Heart left ventricle (tissue), 16 donors: ENCODE measurements around the gene ANXA5. TPM values are rescaled to one million over a fixed set of nuclear protein-coding genes. Genes with fewer than 3 reads are reported as not detected.

Experiments used
- ATAC-seq, 4 donors: fragments of 200-7000 bp; cut with Tn5 transposase; one replicate each; pipeline ENCODE4 v1.9.1; 2020 to 2022; ENCODE audit warnings: moderate library complexity in 4 of 4, mild to moderate bottlenecking in 3 of 4, moderate number of reproducible peaks in 1 of 4
- DNase-seq, 5 donors: peaks; one replicate each; pipeline ENCODE4 v3.0.0-alpha.2; 2020
- H3K27ac ChIP-seq, 12 donors: fragments of 200-600 bp; sonication (generic) in 4 of 12; one replicate each; pipeline versions ENCODE4 v1.5.0 to v1.8.0; 2016 to 2022; ENCODE audit warnings: mild to moderate bottlenecking in 2 of 12
- H3K27me3 ChIP-seq, 9 donors: fragments of 200-600 bp; sonication (generic) in 2 of 9; one replicate each; pipeline versions ENCODE4 v1.5.1 to v1.8.0; 2016 to 2022; ENCODE audit warnings: mild to moderate bottlenecking in 3 of 9
- H3K36me3 ChIP-seq, 9 donors: fragments of 200-600 bp; sonication (generic) in 2 of 9; one replicate each; pipeline versions ENCODE4 v1.5.0 to v1.8.0; 2018 to 2022; ENCODE audit warnings: mild to moderate bottlenecking in 2 of 9
- H3K4me1 ChIP-seq, 12 donors: fragments of 200-600 bp; sonication (generic) in 4 of 12; one replicate each; pipeline versions ENCODE4 v1.5.0 to v1.8.0; 2016 to 2022; ENCODE audit warnings: mild to moderate bottlenecking in 3 of 12
- H3K4me3 ChIP-seq, 12 donors: fragments of 200-600 bp; sonication (generic) in 4 of 12; one replicate each; pipeline versions ENCODE4 v1.5.0 to v1.8.0; 2017 to 2022; ENCODE audit warnings: mild to moderate bottlenecking in 9 of 12, moderate library complexity in 4 of 12
- H3K9me3 ChIP-seq, 12 donors: fragments of 200-600 bp; sonication (generic) in 4 of 12; one replicate each; pipeline versions ENCODE4 v1.5.0 to v1.8.0; 2016 to 2022; ENCODE audit warnings: mild to moderate bottlenecking in 1 of 12
- CTCF ChIP-seq, 12 donors: fragments of 200-600 bp; sonication (generic) in 4 of 12; IDR thresholded peaks; one replicate each; pipeline versions ENCODE4 v1.5.0 to v1.8.0; 2018 to 2022; ENCODE audit warnings: antibody characterized with exemption in 12 of 12, mild to moderate bottlenecking in 5 of 12
- POLR2A ChIP-seq, 2 donors: fragments of 450-650 bp; IDR thresholded peaks; one replicate each; pipeline ENCODE4 v1.6.1; 2017; ENCODE audit warnings: antibody characterized with exemption in 2 of 2, mild to moderate bottlenecking in 2 of 2, moderate library complexity in 2 of 2
- WGBS, 4 donors: extraction: QIAGEN DNeasy Blood & Tissue Kit in 2 of 4; methylation state at CpG; one replicate each; pipeline versions ENCODE4 v1.1.5 to v1.1.7; 2013 to 2018; 5-methylcytosine and 5-hydroxymethylcytosine counted together
- intact Hi-C, 10 donors: fragments of 100-400 bp; cut with DNase I; formaldehyde crosslinking; loops; one replicate each; pipeline versions ENCODE4 v1.11.1 to v1.14.2; 2022
- polyA plus RNA-seq, 2 donors: library from polyadenylated mRNA; stranded (reverse); fragments of 200-250 nt; gene quantifications; one replicate each; pipeline ENCODE4 v1.2.3, GENCODE V29; 2013
- total RNA-seq, 9 donors: library from RNA; depleted of rRNA in 2 of 9; stranded (reverse); fragments of >200 nt in 2 of 9; fragmentation: NEBNext Ultra II Directional in 3 of 9; extraction: Animal tissue kit (Norgen Biotek cat#: 25700) in 3 of 9; gene quantifications; one replicate each; pipeline versions ENCODE4 v1.1.0 to v1.2.4, GENCODE V29; 2016 to 2023
- donor health status: ischemic (EF 13 %, LVEDD 7.1; RV severe dilation, severe dysfunction).
- donor health status: healthy with polysubstance abuse.
- donor health status: DM: no; HTN: yes; CAD: no.
- donor health status: DM: no; HTN: no; CAD: no.
- donor health status: ischemic (EF 25% LVEDD 6.9; RV normal size, moderate dysfunction).
- donor health status: ischemic (EF 25% LVEDD 5.7; RV mildly dilated, moderate dysfunction).
- donor health status: healthy.
- donor health status: DM: yes; HTN: yes; CAD: no.
- donor health status: ischemic (EF 35%, LVEDD 5.7; RV mildly dilated, moderate dysfunction).
- donor health status: nonischemic (EF 11% LVEDD 7.7; RV severe dilation, severe dysfunction).
- donor health status: DM: yes; HTN: yes; CAD: no.
- donor health status: PGD.
- donor health status: ischemic (EF 29% LVEDD 5.4; RV normal size, mild dysfunction).
- donor health status: nonischemic (EF 23%, LVEDD 6.1; RV moderate dilation, normal function).

The ANXA5 gene
- total and polyA plus RNA-seq, 11 donors, result 104 to 283 (median 168) TPM

DNA sequence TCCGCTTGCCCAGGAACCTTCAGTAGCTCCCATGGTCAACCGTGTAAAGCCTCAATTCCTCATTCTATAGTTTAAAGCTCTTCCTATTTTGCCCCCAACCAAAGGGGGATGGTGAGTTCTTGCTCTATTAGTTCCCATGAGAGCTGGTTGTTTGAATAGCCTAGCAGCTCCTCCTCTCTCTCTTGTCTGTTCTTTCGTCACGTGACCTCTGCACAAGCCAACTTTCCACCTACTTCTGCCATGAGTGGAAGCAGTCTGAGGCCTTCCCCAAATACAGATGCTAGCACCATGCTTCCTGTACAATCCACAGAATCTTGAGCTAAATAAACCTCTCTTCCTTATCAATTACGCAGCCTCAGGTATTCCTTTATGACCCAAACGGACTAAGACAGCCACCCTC, 42.8 kb downstream of the ANXA5 start:
- ATAC-seq (no peak), DNase-seq (no peak)
- Histone ChIP-seq H3K27ac (no peak overlapping the region), H3K9me3 (no peaks in the 10 kb centered on the region), H3K27me3 (no peaks in the 10 kb centered on the region), H3K36me3 (no peaks in the 10 kb centered on the region), H3K4me1 (peaks cover 0 to 11% (median 0%) of the 10 kb centered on the region in 12 donors), H3K4me3 (no peak overlapping the region)
- 87 to 97% (median 92%) methylated on average over 6 of the region's 6 CpGs for WGBS, 4 donors
- intact Hi-C loops, result loop anchor here in 7 of 10 donors (2.0 to 10.0 kb wide), 8 partner anchors 167 to 459 kb away; no protein-coding TSS in a partner anchor
- no peak for TF ChIP-seq POLR2A (IDR thresholded peaks at IDR 0.05)
- no peak for TF ChIP-seq CTCF (IDR thresholded peaks at IDR 0.05)

- 95 to 100% (median 99%) methylated on average over 1 of the region's 1 CpG for WGBS, 4 donors
- DNase-seq (no peak), ATAC-seq (no peak)
- no peak for TF ChIP-seq CTCF (IDR thresholded peaks at IDR 0.05)
- TF ChIP-seq POLR2A (IDR thresholded peaks at IDR 0.05), result no peak
- intact Hi-C loops, result loop anchor here in 6 of 10 donors (5.0 to 10.0 kb wide), 7 partner anchors 166 to 458 kb away; no protein-coding TSS in a partner anchor
- H3K27ac ChIP-seq, result no peak overlapping the region
- no peak overlapping the region for H3K4me3 ChIP-seq
- no peaks in the 10 kb centered on the region for H3K27me3 ChIP-seq
- no peaks in the 10 kb centered on the region for H3K36me3 ChIP-seq
- peaks cover 0 to 11% (median 0%) of the 10 kb centered on the region in 12 donors for H3K4me1 ChIP-seq
- no peaks in the 10 kb centered on the region for H3K9me3 ChIP-seq
These were observed 43.6 kb downstream of the ANXA5 start for GRCh38 chr4:121653214-121653613.

GRCh38 chr4:121651597-121651996, 45.2 kb downstream of the ANXA5 start:
- H3K4me1 ChIP-seq, result peaks cover 0 to 11% (median 0%) of the 10 kb centered on the region in 12 donors
- no peak overlapping the region for H3K4me3 ChIP-seq
- intact Hi-C loops, result loop anchor here in 6 of 10 donors (5.0 to 10.0 kb wide), 7 partner anchors 164 to 457 kb away; no protein-coding TSS in a partner anchor
- H3K9me3 ChIP-seq, result no peaks in the 10 kb centered on the region
- DNase-seq (no peak), ATAC-seq (no peak)
- H3K36me3 ChIP-seq, result no peaks in the 10 kb centered on the region
- H3K27ac ChIP-seq, result no peak overlapping the region
- H3K27me3 ChIP-seq, result no peaks in the 10 kb centered on the region
- TF ChIP-seq CTCF (IDR thresholded peaks at IDR 0.05) (no peak), POLR2A (IDR thresholded peaks at IDR 0.05) (no peak)
- 49 to 53% (median 51%) methylated on average over 5 of the region's 5 CpGs for WGBS, 4 donors

- no peak for ATAC-seq
- Histone ChIP-seq H3K36me3 (no peaks in the 10 kb centered on the region), H3K9me3 (no peaks in the 10 kb centered on the region), H3K4me1 (peaks cover 0 to 7% (median 0%) of the 10 kb centered on the region in 12 donors), H3K27ac (no peak overlapping the region), H3K4me3 (no peak overlapping the region), H3K27me3 (no peaks in the 10 kb centered on the region)
- WGBS, 4 donors, result 92 to 94% (median 93%) methylated on average over 2 of the region's 2 CpGs
- TF ChIP-seq POLR2A (IDR thresholded peaks at IDR 0.05), result no peak
- TF ChIP-seq CTCF (IDR thresholded peaks at IDR 0.05), result no peak
- intact Hi-C loops, result loop anchor here in 6 of 10 donors (5.0 to 10.0 kb wide), 7 partner anchors 163 to 456 kb away; no protein-coding TSS in a partner anchor
- DNase-seq, result no peak
These were observed 46.0 kb downstream of the ANXA5 start for GRCh38 chr4:121650741-121651140.
